HG02973 (cell line): ENCODE results near the gene PROK2.

ENCODE experiments used
- ATAC-seq: cut with Tn5 transposase; IDR thresholded peaks from one replicate; pipeline ENCODE4 v1.9.1; 2021; ENCODE audit warnings: moderate library complexity; ENCODE audit not compliant: unreplicated experiment

Gene PROK2

DNA sequence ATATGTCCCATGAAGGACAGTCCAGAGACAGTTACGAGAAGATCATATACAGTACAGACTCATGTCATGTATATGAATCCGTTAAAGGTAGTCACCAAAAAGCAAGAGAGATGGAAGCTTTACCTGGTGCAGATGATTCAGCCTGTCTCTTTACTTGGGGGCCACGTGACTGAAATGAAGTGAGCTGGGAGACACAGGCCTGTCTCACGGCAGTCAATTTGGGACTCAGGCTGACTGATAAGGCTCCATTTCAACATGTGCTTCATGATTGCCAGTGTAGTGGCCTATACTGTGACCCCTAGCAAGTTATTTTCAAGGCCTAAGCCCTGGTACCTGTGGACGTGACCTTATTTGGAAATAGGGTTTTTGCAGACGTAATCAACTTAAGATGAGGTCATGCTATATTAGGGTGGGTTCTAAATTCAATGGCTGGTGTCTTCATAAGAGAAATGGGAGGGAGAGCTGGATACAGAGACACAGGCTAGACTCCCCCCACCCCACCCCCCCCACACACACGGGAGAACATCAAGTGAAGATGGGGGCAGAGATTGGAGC lies 3.0 kb upstream of the PROK2 start:
- ATAC-seq = no peak

DNA sequence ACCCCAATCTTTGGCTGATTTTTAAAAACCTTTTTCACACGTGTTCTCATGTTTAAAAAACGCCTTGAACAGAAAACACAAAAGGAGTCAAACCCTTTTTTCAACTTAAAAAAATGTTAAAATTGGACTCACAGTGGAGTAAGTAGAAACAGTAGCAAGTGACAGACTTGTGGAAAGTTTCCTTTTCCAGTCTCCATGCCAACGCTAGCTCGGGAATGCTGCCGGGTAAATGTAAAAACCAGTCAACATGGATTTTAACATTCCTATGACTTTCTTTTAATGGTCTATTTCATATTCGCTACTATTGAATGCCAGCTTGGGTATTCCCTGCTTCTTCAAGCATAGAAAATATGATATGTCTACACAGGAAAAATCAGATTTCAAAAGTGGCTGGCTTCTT lies 1.6 kb upstream of the PROK2 start:
- ATAC-seq = no peak

DNA sequence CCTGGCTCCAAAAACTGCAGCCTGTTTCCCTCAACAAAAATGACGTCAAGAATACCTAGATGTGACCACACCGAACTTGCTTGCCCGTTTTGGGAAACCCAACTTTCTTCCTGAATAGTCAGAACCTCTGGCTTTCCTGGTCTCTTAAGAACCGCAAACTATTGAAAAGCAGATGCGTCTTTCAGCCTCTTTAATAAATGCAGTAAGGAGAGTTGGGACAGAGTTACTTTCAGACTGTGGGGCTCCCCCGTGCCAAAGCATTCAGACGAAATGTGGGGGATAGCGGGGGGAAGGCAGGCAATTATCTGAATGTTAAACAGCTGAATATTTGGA lies 1.2 kb upstream of the PROK2 start:
- no peak for ATAC-seq

DNA sequence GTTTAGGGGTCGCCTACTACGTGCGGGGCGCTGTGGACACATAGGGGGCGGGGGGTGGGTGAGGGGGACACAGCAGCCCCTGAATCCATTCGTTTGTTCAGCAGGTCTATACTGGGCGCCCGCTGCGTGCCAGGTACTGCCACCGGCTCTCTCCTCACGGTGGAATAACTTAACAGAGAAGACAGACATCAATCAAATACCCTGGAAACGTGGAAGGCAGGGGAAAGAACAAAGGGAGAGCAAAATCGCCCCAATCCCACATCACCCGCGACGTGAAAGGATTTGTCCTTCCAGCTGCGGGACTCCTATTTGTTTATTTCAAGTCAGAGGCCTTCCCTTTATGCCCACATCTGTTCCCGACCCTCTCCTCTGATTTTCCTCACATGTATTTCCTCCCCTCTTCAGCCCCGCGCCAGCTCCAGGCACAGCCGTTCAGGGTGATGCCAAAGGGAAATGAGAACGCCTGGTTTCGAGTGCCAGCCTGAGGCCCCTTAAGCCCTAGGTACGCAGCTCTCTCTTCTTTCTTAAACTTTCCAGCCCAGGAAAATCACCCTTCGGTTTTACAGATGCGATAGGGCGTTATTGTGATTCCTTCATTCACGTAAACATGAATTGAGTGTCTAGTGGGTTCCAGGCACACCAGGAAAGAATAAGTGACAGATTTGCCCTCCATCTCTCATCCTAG lies 726 bp upstream of the PROK2 start:
- no peak for ATAC-seq

DNA sequence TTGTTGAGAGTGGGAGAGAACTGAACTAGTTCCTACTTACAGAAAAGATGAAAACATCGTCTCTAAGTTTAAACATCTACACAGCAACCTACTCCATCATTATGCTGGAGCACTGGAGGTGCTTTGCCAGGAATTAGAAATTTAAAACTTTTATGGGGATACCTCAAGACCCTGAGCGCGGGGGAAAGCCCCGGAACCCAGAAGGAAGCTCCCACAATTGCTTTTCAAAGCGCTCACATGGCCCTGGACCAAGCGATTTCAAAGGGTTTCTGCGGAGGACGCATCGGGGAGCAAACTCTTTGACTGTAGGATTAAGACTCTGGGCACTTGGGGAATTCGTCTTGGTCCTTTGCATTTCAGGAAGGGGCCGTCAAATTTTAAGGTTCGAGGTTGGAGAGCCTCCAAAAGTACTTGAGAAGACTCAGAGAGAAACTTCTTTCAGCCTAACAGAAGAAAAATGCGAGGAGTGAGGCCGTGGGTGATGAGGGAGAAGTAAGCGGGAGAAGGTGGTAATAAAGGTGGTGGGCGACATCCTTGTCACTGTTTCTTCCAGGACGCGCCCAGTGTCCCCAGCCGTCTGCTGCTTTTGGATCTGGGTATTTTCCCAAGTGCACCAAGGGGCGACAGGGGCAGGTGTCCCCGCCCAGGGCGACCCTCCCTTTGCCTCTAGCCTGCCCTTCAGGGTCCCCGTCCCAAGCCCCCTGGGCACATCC lies 591 bp downstream of the PROK2 start:
- ATAC-seq = no peak

DNA sequence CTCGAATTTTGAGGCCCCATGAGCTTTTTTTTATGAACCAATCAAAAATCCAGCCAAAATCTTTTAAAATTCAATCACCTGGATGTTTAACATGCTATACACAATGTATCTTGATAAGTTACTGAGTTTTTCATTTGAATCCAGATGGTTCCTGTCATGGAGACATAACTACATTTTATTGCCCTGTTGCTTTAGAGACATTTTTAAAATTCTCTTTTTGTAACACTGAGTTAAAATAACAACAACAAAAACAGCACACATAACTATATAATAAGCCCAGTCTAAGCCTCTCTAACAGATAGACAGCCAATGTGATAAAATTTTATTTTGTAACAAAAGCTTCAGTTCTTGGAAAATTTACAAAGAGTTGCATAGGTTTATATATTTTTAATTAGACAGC lies 1.8 kb downstream of the PROK2 start:
- no peak for ATAC-seq

DNA sequence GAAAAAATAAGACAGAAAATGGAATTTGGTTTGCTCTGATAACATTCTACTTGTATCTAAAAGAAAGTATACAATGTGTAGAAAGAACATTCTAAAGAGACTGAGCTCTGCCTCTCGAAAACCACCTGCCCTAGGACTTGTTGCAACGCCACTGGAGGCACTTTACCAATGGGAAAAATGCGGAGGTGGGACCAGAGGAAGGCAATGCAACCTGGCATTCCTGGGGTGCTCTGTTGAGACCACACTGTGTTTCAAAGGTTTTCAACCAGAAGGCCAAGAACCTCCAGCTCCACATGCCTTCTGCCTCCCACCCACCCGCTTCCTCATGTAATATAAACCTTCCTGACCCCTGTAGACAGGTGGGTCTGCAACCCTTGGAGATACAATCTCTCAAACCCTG lies 4.5 kb downstream of the PROK2 start:
- no peak for ATAC-seq

DNA sequence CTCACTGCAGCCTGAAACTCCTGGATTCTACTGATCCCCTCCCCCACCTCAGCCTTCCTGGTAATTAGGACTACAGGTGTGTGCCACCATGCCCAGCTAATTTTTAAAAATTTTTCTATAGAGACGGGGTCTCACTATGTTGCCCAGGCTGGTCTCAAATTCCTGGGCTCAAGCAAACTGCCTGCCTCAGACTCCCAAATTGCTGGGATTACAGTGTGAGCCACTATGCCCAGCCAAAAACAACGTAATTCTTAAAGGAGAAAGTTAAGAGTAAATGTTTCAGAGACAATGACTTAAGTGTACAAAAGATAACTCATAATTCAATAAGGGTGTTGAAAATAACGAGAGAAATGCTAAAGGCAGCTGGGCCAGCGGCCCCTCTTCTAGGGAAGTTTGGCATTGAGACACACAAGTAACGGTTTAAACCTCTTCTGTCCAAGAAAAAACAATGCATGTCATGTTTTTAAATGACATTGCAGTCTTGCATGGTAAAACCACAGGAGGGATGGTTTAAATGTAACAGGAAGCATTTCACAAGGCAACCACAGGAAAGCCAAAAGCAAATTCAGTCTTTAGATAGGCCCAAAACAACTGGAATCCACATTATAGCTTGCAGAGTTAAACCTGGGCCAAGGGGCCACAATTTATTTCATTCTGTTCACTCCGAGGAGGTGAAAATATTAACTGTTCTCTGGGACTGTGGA lies 5.1 kb downstream of the PROK2 start:
- ATAC-seq = no peak

DNA sequence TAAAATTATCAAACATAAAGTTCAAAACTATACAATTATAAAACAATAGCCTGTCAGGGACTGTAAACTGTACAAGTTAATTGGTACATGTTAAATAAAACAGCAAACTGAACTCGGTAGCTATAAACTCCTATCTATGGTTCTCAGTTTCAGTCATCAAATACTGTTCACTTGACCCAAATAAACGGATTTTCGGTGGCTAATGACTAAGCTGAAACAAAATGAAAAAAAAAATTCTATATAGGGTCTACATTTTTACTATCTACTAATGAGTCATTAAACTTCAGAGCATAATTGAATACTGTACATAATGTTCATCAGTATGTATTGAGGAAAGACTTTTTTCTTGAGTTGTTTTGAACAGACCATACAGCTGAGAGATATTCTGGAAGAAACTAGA lies 6.6 kb downstream of the PROK2 start:
- no peak for ATAC-seq

DNA sequence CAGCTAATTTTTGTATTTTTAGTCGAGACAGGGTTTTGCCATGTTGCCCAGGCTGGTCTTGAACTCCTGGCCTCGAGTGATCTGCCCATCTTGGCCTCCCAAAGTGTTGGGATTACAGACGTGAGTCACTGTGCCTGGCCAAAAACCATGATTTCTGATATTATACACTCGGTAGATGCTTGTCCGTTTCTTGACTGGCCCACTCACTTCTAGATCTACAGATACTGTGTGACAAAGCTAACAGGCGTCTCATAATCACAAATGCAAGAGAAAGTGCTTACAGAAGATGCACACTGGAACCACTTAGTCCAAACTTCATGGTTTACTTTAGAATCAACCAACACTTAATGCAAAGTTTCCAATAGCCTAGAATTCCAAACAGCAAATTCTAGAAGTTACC lies 8.4 kb downstream of the PROK2 start:
- ATAC-seq = no peak

DNA sequence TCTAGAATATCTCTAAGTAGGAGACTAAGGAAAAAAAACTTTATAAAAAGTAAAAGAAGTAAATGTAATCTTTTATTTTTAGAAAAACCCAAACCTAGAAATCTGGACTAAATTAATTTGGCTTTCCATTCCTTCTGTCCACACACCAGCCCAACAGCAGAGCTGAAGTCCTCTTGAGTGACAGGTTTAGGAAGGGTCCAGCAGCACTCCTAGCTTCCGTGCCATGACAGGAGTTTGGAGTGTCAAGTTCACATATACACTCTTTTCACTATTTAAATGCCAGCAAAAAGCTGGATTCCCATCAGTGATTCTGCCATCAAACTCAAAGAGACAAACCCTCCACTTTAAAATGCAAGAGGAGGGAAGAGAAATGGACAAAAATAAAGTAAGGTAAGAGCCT lies 13.1 kb downstream of the PROK2 start:
- no peak for ATAC-seq

DNA sequence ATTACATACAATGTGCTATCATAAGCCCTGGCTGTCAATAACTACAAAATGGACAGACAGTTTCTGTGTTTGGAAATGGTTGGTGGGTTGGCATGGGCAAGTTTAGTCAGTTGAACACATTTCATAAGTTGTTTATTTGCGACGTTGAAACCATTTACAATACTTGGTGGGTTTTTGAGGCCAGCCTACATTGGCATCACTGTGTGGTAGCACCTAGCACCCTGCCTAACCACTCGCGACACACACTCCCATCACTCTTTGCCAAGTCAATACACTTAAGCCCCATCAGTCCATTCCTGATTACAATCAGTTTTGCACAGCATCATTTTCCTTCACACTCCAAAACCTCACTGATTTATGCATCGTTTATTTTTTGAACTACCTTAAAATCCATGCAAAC lies 13.8 kb downstream of the PROK2 start:
- no peak for ATAC-seq

DNA sequence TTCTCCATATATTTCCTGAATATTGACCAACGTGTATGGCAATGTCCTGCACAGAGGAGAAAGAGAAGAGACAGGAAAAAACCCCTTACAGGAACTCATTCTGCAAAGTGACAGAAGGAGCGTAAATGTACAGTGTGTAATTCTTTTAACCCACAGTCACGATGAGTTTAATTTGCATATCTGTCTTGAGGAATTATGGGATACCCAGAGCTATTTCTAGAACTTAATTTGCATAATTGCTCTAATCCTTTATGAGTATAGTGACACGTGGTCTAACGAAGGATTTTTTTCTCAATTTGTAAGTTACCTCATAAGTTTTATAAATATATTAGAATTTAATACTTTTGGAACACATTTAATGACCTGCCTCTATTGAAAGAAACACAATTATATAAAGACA lies 21.5 kb downstream of the PROK2 start:
- no peak for ATAC-seq

DNA sequence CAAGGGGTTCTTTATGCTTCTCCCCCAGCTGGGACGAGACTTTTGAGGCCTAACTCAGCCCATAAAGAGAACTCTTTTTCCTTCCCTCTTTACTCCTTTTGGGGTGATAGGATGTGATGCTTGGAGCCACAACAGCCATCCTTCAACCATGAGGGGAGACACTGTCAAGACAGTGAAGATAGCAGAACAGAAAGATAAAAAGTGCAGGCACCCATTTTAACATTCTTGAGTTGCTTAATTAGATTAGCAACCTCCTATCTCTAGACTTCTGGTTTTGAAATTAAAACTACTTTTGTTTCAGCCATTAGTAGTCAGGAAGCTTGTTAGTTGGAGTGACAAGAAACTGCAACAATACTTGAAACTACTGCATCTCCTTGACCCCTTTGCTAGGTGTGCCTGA lies 24.8 kb downstream of the PROK2 start:
- ATAC-seq = no peak

DNA sequence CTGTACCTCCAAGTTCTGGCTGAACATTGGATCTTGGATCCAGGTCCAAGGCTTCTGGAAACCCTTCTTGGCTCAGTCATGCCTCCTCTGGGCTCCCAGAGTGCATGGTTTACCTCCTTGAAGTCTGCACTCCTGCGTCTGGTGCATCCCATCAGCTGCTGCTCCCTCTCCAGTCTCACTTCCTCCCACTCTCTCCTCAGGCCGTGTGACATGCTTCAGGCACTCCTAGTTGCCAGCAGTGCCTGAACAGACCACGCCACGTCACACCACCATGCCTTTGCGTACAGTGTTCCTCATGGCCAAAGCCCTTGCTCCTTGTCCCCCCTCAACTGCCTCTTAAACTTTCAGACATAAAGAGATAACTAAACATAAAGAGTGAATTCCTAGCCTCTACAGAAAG lies 25.5 kb downstream of the PROK2 start:
- no peak for ATAC-seq

DNA sequence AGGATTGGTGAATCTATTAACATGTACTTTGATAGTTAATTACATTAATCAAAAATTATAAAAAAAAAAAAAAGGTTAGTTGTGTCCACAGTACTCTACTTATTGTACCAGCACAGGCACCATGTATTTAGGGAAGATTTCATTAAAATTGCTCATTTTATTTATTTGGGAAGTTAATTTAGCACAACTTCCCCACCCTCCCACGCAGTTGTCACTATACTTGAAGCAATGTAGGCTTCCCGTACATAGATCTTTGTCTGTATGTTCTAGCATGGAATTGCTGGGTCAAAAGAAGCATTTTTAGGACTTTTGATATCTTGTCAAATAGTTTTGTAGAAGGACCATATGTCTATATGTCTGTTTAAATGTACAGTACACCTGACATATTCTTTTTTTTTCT lies 26.9 kb downstream of the PROK2 start:
- ATAC-seq = no peak

DNA sequence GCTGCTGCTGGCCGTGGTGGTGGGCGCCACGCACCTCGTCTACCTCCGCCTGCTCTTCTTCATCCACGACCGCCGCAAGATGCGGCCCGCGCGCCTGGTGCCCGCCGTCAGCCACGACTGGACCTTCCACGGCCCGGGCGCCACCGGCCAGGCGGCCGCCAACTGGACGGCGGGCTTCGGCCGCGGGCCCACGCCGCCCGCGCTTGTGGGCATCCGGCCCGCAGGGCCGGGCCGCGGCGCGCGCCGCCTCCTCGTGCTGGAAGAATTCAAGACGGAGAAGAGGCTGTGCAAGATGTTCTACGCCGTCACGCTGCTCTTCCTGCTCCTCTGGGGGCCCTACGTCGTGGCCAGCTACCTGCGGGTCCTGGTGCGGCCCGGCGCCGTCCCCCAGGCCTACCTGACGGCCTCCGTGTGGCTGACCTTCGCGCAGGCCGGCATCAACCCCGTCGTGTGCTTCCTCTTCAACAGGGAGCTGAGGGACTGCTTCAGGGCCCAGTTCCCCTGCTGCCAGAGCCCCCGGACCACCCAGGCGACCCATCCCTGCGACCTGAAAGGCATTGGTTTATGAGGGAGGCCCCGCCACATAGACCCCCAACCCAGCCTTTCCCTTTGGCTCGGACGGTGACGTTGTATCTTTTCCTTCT lies 30.2 kb downstream of the PROK2 start:
- no peak for ATAC-seq

DNA sequence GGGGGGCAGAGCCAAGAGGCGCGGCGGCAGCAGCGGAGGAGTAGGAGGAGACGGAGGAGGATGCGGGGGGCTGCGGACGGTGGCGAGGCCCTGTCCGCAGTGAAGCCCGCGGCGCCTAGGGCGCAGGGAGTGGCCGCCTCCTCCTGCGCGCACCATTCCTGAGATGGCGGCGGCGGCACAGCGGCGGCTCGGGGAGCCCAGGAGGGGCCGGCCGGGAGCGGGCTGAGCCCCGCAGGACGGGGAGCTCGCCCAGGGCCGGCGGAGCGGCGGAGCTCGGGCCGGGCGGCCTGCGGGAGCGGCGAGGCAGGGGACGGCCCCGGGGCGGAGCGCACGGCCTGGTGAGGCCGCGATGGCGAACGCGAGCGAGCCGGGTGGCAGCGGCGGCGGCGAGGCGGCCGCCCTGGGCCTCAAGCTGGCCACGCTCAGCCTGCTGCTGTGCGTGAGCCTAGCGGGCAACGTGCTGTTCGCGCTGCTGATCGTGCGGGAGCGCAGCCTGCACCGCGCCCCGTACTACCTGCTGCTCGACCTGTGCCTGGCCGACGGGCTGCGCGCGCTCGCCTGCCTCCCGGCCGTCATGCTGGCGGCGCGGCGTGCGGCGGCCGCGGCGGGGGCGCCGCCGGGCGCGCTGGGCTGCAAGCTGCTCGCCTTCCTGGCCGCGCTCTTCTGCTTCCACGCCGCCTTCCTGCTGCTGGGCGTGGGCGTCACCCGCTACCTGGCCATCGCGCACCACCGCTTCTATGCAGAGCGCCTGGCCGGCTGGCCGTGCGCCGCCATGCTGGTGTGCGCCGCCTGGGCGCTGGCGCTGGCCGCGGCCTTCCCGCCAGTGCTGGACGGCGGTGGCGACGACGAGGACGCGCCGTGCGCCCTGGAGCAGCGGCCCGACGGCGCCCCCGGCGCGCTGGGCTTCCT lies 31.0 kb downstream of the PROK2 start, which contains the start of gene GPR27:
Gene GPR27, plus strand, starts transcription at position 155 of the 909 bp plus-strand sequence. Its CDS starts 195 bp downstream, at position 350.
- no peak for ATAC-seq

DNA sequence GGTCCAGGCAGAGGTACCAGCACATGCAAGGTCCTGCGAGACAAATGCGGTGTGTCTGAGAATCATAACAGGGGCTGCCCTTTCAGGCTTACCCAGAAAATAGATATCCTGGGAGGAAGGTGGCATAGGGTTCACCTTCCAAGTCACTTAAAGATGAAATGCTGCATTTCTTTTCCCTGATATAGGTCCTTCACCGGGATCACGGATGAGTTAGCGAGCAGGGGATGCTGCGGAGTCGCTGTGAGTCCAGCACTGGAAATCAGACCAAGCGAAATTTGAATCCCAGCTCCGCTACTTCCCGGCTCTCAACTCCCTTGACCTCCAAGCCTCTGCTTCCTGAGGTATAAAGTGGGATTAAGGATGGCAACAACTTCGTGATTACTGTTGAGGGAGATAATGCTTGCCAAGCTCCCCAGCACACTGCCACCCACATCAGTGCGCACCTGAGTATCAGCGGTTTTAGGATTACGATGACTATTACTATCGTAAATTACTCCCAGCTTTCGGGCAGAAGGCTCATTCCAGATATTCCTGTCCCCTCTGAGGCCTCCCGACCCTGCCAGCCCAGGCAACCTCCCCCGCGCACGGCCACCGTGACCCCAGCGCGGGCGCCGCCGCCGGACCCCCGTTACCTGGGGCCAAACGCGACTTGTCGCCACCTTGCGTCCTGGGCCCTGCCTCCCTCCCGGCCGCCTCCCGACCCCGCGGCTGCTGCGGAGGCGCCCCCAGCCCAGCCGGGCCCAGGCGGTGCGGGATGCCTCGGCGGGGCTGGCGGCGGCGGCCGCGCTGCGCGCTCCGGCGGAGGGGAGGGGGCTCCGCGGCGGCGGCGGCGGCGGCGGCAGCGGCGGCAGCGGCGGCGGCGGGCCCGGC lies 31.9 kb downstream of the PROK2 start:
- no peak for ATAC-seq
